MV-4-11 (cell line): ENCODE results near the gene CARD11.

Experiments
- DNase-seq: peaks from one replicate; lab custom pipeline; 2025; lab: John Stamatoyannopoulos, UW

The CARD11 gene

DNA sequence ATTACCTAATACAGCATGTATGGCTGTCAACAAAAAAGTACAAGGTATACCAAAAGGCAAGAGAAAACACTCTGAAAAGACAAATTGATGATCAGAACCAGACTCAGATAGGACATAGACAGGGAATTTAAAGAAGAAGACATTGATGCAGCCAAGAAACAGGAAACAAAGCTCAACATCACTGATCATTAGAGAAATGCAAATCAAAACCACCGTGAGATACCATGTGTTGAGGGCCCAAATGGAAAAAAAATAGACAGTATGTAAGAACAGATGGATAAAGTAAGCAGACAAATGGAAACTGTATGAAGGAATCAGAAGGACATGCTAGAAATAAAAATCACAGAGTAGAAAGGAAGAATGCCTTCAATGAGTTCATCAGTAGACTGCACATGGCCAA, 23.3 kb downstream of the CARD11 start:
- no peak for DNase-seq

DNA sequence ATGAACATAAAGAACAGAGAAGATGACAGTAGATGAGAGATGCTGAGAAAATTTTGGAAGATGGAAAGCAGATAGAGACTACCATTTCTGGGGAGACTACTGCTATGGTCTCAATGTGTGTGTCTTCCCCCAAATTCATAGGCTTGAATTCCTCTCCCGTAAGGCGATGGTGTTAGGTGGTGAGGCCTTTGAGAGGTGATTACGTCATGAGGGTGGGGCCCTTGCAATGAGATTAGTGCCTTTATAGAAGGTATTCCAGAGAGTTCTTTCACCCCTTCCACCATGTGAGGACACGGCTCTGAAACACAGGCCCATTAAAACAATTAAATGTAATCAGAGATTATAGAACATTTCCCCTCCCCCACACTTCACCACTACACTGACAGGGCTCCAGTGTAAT, 23.9 kb downstream of the CARD11 start:
- no peak for DNase-seq

DNA sequence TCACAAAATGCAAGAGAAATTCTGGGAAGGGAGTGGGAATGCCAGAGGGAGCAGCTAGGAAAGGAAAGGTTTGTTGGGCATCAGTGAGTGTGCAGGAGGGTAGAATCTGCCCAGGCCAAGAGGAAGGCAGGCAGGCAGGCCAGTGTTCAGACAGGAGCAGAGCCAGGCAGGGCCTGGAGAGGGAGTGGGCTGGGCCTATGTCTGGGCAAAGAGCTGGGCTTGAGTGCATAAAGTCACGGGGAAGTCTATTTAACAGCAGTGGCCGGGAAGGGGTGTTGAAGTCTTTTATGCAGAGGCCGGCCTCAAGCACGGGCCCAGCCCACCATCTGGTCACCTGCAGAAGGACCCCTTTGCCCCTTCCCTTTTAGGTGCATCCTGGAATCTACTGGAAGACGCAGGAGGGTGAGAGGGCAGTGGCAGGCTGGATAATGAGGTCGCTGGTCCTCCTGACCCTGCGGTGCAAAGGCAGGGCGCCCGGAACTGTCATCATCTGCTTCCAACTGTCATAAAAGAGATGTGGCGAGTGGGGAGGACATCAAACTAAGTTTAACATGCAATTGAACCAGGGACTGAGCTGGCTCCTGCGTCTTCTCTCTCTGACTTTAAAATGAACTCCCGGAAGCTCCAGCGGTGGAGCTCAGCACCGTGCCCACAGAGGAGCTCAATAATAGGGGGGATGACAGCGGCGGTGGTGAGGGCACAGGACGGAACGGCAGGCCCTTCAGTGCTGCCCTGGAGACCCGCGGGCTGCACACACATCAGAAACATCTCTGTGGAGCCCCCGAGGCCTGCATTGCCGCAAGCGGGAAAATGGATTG, 29.5 kb downstream of the CARD11 start:
- no peak for DNase-seq

DNA sequence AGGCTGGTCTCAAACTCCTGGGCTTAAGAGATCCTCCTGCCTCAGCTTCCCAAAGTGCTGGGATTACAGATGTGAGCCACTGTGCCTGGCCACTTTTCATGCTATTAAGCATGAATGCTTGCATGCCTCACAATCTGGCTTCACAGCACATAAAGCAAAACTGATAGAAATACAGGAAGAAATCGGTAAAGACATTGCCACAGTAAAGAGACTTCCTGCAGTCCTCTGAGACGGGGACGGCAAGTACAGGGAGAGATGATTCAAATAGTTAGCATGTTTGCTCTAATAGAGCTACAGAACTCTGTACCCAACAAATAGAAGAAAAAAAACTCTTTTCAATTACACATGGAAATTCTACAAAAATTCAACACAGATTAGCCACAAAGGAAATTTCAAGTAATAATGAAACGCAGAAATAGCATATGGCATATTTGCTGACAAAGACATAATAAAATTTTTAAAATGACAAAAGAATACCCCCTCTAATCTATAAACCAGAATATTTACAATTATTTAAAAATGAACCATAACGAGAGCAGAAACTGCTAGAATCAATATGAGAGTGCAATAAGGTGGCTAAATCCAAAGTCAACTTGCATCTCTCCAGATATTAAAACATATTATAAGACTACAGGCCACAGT, 32.3 kb downstream of the CARD11 start:
- DNase-seq: no peak

DNA sequence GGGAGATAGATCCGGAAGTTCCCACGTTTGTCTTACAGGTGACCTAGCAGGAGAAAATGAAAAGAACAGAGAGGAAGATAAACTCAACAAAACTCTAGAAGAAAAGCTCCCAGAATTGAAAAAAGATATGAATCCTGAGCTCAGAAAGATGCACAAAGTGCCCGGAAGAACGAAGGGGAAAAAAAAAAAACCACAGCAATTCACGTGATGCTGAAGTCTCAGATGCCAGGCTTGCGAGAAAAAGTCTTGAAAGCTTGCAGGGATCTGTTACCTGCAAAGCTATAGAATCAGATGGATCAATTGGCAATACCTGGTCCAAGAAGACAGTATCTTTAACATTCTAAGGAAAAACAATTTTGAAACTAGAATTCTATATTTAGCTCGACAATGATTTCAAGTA, 33.5 kb downstream of the CARD11 start:
- DNase-seq: no peak

DNA sequence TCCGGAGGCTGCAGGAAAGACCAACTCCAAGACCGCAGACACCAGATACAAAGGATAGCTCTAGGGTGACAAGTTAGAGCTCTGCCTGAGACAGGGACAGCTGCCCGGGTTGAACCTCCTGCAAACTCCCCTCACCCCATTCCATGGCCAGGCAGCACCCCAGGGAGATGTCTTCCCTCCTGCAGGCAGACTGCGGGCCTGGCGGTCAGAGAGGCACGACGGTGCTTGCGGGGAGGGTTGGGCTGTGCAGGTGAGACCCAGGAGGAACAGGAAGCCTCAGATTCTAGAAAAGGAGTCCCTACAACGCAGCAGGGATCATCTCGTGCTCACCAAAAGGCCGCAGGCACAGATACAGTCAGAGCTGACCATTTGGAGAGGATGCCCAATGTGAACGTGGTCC, 34.6 kb downstream of the CARD11 start:
- DNase-seq: no peak

DNA sequence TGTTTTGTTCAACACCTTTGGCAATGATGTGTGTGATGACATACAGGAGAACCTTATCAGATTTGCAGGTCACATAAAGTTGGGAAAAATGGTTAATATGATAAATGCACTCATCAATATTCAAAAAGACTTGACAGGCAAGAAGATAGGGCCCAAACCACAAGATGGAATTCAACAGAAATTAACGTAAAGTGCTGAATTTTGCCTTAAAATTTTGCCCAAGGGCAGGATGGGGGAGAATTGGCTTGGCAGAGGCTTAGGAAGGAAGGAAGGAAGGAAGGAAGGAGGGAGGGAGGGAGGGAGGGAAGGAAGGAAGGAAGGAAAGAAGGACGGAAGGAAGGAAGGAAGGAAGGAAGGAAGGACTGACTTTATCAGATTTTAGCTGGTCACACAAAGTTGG, 35.3 kb downstream of the CARD11 start:
- DNase-seq: no peak

DNA sequence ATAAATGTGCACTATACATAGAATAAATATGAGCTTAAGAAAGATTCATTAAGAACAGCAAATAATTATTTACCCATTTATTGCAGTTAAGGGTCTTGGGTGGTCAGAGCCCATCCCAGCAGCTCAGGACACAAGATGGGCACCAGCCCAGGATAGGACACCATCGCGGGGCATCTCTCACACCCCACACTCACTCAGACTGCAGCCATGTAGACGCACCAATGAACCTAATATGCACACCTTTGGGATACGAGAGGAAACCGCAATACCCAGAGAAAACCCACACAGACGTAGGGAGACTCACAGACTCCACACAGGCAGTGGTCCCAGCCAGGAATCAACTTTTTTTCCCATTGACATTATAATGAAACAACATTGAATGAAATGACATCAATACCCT, 36.0 kb downstream of the CARD11 start:
- DNase-seq: no peak

DNA sequence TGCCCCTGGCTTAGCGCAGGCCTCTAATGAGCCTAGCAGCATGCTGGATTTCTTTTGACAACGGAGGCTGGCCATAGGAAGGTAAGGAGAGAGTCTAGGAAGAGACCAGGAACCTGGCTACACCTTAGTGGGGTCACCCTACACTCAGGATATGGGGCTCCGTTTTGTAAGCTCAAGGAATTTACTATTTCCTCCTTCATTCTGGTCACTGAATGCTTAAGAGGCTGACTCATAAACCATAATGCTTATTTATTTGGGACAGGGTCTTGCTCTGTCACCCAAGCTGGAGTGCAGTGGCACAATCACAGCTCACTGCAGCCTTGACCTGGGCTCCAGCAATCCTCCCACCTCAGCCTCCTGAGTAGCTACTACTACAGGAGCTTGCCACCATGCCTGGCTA, 38.4 kb downstream of the CARD11 start:
- DNase-seq: no peak

DNA sequence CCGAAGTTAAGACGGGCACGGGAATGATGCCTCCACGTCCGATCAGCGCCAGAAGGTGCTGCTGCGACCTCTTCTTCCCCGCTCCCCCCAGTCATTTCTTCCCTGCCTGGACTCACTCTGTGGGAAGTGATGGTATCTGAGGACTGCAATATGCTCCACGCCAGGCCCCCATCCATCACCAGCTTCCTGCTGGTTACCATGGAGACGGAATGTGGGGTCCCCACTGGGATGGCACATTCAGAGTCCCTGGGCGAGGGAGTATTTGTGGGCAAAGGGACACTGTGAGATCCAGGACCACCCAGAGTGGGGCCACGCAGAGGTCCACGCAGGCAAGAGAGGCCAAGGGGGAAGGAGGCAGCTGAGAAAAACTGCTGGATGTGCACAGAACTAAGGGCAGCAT, 39.7 kb downstream of the CARD11 start:
- DNase-seq: no peak

DNA sequence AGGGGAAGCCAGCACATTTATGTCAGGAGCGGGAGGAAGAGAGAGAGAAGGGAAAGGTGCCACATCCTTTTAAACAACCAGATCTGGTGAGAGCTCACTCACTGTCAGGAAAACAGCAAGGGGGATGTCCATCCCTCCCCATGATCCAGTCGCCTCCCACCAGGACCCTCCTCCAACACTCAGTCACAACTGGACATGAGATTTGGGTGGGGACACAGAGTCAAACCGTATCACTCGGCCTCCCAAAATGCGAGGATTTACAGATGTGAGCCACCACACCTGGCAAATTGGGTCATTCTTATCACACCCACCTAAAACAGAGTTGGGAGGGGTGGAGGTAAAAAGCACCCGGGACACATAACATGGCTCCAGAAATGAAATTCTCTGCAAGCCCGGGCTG, 41.0 kb downstream of the CARD11 start:
- DNase-seq: no peak

DNA sequence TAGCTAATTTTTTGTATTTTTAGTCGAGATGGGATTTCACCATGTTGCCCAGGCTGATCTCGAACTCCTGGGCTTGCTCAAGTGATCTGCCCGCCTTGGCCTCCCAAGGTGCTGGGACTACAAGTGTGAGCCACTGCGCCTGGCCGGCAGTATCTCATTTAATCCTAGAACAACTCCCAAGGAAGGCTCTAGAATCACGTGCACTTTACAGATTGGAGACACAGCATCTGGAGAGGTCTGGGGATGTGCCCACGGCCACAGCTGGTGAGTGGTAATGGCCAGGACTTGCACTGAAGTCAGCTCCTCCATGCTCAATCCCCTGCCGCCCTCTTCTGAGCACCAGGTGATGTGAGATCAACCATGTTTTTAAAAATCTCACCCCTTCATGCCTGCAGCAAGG, 43.1 kb downstream of the CARD11 start:
- DNase-seq: no peak

DNA sequence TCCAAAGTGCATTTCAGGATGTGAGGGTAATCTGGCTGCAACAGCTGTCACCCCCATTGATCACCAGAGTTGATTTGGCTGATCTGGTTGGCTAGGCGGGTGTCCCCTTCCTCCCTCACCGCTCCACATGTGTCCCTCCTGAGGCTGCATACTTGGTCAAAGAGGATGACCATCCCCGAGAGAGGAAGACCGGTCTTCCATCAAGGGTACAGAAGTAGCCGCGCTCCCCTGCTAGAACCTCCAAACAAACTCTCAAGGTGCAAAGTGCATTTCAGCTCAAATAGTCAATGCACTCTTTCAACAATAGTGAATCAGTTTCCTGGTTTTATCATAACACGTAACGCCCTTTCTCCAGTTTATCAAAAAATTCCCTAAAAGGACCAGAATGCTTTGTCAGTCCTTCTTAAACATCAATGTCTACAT, 44.6 kb downstream of the CARD11 start:
- no peak for DNase-seq

DNA sequence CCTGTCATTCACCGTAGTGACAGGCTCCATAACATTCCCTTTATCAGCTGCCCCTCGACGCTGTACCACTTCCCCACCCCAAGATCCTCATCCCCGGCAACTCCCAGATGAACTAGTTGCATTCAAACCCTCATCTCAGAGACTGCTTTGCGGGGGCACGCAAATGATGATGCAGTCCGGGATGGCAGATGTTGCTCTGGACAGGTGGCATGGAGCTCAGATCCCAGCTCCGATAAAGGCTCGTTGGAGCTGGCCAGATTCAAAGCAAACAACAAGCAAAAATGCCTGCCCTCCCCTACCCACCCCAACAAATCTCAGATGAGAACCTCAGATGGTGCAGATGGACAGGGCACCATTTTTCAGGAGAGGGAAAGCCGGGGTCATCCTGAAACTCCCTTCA, 46.7 kb downstream of the CARD11 start:
- no peak for DNase-seq

DNA sequence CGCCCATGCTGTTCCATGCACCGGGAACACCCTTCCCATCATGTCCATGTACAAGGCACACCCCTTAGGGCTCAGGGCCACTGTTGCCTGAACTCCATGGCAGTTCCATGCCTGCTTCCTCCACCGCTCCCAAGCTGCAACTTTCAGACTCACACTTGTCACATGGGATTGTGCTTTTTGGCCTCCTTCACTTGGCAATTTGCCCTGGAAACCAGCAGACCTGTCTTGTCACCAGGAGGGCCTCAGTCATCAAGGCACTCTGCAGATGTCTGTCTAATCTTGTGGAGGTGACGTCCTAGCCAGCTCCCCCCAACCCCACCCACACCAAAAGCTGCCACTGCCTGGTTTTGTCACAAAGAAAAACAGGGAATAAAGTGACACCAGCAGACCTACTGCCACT, 47.5 kb downstream of the CARD11 start:
- no peak for DNase-seq

DNA sequence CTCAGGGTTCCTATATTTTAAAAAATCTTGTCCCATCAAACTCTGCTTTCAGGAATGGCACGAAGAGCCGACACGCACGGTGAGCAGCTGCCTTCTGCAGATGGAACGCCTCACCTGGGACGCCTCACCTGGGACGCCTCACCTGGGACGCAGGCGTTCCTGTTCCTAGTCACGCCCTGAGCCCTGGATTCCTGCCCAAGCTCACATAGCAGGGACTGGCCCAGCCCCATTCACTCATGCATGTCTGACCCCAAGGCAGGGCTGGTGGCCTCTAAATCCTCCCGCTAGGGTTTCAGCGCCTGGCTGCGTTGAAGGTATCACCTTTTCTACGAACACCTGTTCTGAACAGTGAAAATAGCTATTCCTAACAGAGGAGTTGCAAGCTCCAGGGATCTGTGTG, 49.8 kb downstream of the CARD11 start:
- DNase-seq: no peak

DNA sequence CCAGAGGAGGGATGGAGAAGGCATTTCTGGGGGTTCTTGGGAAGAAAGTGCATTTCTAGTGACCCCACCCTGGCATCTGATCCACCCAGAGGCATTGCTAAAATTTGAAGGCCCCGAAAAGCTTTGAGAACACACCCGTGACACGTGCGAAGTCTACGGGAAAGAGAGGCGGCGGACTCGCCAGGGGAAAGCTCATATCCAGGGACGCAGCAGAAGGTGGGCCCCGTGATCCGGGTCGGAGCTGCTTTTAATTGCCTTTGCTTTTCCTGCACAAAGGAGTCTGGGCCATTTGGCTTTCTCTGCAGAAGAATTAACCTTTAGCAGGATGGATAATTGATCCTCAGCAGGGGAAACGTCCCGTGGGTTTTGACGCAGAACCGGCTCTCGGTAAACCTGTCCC, 50.3 kb downstream of the CARD11 start:
- no peak for DNase-seq

DNA sequence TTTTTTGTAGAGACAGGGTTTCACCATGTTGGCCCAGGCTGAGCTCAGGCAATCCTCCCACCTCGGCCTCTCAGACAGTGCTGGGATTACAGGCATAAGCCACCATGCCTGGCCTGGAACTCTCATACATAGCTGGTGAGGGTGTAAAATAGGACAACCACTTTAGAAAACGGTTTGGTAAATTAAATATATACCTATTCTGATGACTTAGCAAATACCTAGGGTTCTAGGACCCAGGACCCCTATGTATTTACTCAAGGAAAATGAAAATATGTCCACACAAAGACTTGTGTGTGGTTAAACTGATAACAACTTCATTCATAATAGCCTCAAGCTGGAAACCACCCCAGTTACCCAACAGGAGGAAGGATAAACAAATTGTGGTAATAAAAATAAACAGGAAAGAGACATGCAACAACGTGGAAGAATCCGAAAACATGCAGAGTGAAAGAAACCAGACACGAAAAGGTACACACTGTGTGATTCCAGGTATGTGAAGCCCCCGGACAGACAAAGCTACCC, 52.7 kb downstream of the CARD11 start:
- no peak for DNase-seq

DNA sequence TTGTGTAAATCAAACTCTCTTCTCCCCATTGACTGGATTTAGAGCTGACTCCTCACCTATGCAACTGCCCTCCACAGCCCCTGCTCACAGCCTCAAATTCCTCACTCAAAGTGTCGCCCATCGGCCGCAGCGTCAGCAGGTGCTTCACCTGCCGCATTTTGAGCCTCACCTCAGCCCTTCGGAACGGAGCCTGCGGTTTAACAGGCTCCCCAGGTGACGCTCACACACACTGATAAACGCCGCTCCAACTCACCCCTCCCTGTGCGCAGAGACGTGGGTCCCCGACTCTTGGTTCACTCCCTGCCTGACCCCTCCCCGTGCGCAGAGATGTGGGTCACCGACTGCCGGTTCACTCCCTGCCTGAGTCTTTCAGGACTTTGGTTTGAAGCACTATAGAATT, 57.1 kb downstream of the CARD11 start:
- no peak for DNase-seq

DNA sequence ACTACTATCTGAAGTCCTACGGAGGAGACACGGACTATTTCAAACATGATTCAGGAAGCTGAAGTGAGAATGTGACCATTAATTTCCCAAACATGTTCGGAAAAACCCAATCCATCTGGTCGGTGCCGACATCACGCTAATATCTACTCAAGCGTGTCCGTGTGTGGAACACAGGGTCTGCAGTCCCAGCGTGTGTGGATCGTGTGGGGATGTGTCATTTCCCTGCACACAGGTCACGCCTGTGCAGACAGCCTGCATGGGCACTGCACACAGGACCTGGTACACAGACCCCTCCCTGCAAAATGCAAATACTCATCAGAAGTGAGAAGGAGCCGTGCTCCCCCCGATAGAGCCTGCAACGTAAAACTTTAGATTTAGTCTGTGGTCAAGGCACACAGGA, 57.8 kb downstream of the CARD11 start:
- DNase-seq: no peak

DNA sequence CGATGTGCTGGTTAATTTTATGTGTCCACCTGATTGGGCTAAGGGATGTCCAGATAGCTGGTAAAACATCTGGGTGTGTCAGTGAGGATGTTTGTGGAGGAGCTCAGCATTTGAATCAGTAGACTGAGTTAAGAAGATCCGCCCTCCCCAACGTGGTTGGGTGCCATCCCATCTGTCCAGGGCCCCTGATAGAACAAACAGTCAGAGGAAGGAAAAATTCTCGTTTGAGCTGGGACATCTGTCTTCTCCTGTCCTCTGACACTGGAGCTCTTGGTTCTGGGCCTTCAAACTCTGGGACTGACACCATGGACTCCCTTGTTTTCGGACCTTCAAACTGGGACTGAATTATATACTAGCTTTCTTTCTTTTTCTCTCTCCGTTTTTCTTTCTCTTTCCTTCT, 59.6 kb downstream of the CARD11 start:
- no peak for DNase-seq

DNA sequence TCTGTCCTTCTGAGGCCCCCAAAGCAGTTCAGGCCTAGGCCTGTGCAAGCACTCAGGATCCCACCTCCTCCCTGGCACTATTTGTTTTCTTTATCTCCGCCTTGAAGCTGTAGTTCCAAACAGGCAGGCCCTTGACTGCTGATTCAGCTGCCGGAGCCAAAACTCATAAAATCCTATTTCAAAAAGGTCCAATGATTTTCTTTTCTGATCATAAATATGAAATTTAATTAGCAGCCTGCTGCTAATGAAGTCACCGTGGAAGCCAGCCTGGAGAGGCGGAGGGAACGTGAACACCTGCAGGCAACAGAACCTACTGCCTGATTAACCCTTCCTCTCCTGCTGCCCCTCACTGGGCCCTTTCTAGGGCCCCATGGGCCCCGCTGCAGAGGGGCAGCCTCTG, 60.1 kb downstream of the CARD11 start:
- no peak for DNase-seq

DNA sequence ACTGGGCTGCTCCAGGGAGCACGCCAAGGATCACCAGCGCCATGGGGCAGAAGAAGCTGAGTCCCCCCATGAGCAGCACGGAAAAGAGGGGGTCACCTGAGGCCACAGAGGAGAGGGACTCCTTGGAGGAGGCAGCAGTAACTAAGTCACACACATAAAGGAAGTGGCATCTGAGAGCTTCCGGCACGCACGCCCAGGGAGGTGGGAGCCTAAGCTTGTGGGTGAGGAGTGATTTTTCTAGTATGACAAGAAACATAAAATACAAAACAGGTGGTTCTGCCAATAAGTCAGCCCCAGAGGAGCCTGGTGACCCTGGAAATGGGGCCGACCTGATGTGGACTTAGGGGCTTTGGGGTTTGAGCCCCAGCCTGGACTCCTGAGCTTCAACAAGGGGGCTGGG, 60.8 kb downstream of the CARD11 start:
- DNase-seq: no peak

DNA sequence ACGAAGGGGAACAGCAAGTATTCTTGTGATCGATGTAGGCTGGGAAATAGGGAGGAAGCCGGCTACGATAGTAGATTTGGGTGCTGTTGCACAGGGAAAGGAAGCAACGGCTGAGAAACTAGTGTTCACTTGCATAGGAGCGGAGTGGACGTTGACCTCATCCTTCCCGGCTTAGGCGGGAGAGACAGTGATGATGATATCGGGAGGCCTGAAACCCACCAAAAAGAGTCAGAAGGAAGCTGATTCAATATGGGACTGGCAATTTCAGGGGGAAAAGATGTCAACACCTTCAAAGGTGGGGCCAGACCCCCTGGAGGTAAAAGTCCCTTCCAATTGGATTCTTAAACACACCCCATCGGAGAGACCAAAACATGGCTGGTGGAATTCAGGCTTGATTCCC, 61.3 kb downstream of the CARD11 start:
- DNase-seq: no peak
